CD14-positive monocyte (primary cell): ENCODE measurements around the gene CYP2A6. TPM values are rescaled to one million over a fixed set of nuclear protein-coding genes. Genes with fewer than 3 reads are reported as not detected.

Experiments
- DNase-seq, 3 donors: peaks; one replicate each; pipeline ENCODE4 v3.0.0-alpha.2; 2011 to 2022
- H2AFZ ChIP-seq: 2 replicates; pipeline ENCODE4 v1.6.0; 2012; ENCODE audit warnings: mild to moderate bottlenecking, low read depth, low read length, inconsistent platforms; ENCODE audit not compliant: insufficient read depth, poor library complexity, severe bottlenecking
- H3K27ac ChIP-seq, 2 donors: 1 replicate in 1 of 2; 2 replicates in 1 of 2; pipeline ENCODE4 v1.5.1; 2012 to 2013; ENCODE audit warnings: low read length in 2 of 2, control low read depth in 1 of 2, inconsistent platforms in 1 of 2, low read depth in 1 of 2, mild to moderate bottlenecking in 1 of 2
- H3K27me3 ChIP-seq, 2 donors: one replicate each; pipeline versions ENCODE4 v1.6.0 to v1.6.1; 2011 to 2013; ENCODE audit warnings: low read length in 2 of 2; ENCODE audit not compliant: control insufficient read depth in 2 of 2, insufficient read depth in 2 of 2
- H3K36me3 ChIP-seq, 2 donors: replicated peaks in 1 of 2; 1 replicate in 1 of 2; 2 replicates in 1 of 2; pipeline versions ENCODE4 v1.5.1 to v1.6.1; 2012 to 2013; ENCODE audit warnings: low read length in 2 of 2, control low read depth in 1 of 2, inconsistent platforms in 1 of 2, mild to moderate bottlenecking in 1 of 2; ENCODE audit not compliant: insufficient read depth in 2 of 2, control insufficient read depth in 1 of 2
- H3K4me1 ChIP-seq, 2 donors: 1 replicate in 1 of 2; 2 replicates in 1 of 2; pipeline versions ENCODE4 v1.5.1 to v1.6.1; 2012 to 2013; ENCODE audit warnings: low read length in 2 of 2, control low read depth in 1 of 2, inconsistent platforms in 1 of 2, mild to moderate bottlenecking in 1 of 2, moderate library complexity in 1 of 2; ENCODE audit not compliant: insufficient read depth in 2 of 2, control insufficient read depth in 1 of 2
- H3K4me2 ChIP-seq: replicated peaks from 2 replicates; pipeline ENCODE3; 2012; ENCODE audit warnings: low read length, moderate library complexity, mild to moderate bottlenecking; ENCODE audit not compliant: poor library complexity, severe bottlenecking; ENCODE audit errors: extremely low read depth
- H3K4me3 ChIP-seq, 3 experiments: fragments of 200-600 bp in 1 of 3; sonication (generic) in 1 of 3; replicated peaks in 1 of 3; 1 replicate in 2 of 3; 2 replicates in 1 of 3; pipeline ENCODE4 v1.5.1; 2011 to 2013; ENCODE audit warnings: low read length in 3 of 3, mild to moderate bottlenecking in 3 of 3, control low read depth in 2 of 3, low read depth in 2 of 3, inconsistent platforms in 1 of 3, moderate library complexity in 1 of 3
- H3K79me2 ChIP-seq: 2 replicates; pipeline ENCODE4 v1.6.0; 2012; ENCODE audit warnings: mild to moderate bottlenecking, control low read depth, inconsistent platforms, low read length, moderate library complexity; ENCODE audit not compliant: insufficient read depth
- H3K9ac ChIP-seq: 2 replicates; pipeline ENCODE4 v1.6.0; 2017; ENCODE audit warnings: low read length, mild to moderate bottlenecking; ENCODE audit not compliant: insufficient read depth, poor library complexity, severe bottlenecking
- H3K9me3 ChIP-seq, 2 donors: replicated peaks in 1 of 2; 1 replicate in 1 of 2; 2 replicates in 1 of 2; pipeline versions ENCODE4 v1.5.1 to v1.6.1; 2012 to 2013; ENCODE audit warnings: low read length in 2 of 2, control low read depth in 1 of 2; ENCODE audit not compliant: control insufficient read depth in 1 of 2, insufficient read depth in 1 of 2
- H4K20me1 ChIP-seq: 2 replicates; pipeline ENCODE4 v1.6.0; 2012; ENCODE audit warnings: mild to moderate bottlenecking, low read length, control low read depth, moderate library complexity; ENCODE audit not compliant: insufficient read depth
- H3K27ac Mint-ChIP-seq, 7 donors: one replicate each; pipeline ENCODE4 v1.8.0; 2020; ENCODE audit warnings: mild to moderate bottlenecking in 7 of 7, mixed read lengths in 7 of 7, moderate library complexity in 6 of 7, inconsistent platforms in 2 of 7
- H3K27me3 Mint-ChIP-seq, 3 donors: one replicate each; pipeline ENCODE4 v1.8.0; 2021 to 2022; ENCODE audit warnings: low read depth in 3 of 3, mild to moderate bottlenecking in 3 of 3, mixed read lengths in 3 of 3, moderate library complexity in 3 of 3, inconsistent platforms in 1 of 3
- H3K36me3 Mint-ChIP-seq, 2 donors: one replicate each; pipeline ENCODE4 v1.8.0; 2020; ENCODE audit warnings: mixed read lengths in 2 of 2, inconsistent platforms in 1 of 2, mild to moderate bottlenecking in 1 of 2
- H3K4me1 Mint-ChIP-seq: one replicate; pipeline ENCODE4 v1.8.0; 2020; ENCODE audit warnings: mild to moderate bottlenecking, mixed read lengths
- H3K4me3 Mint-ChIP-seq, 2 donors: one replicate each; pipeline ENCODE4 v1.8.0; 2020; ENCODE audit warnings: mild to moderate bottlenecking in 2 of 2, mixed read lengths in 2 of 2, moderate library complexity in 1 of 2
- H3K9me3 Mint-ChIP-seq, 7 donors: one replicate each; pipeline ENCODE4 v1.8.0; 2020 to 2022; ENCODE audit warnings: mixed read lengths in 7 of 7, mild to moderate bottlenecking in 6 of 7, moderate library complexity in 6 of 7, inconsistent platforms in 2 of 7
- WGBS: methylation state at CpG from one replicate; pipeline ENCODE4 v1.1.5; 2013; ENCODE audit warnings: missing lambda C conversion rate; ENCODE audit not compliant: insufficient coverage; 5-methylcytosine and 5-hydroxymethylcytosine counted together
- intact Hi-C, 2 donors: fragments of 100-400 bp; cut with micrococcal nuclease; formaldehyde crosslinking; loops; one replicate each; pipeline versions ENCODE4 v1.15.0 to v1.15.1; 2023
- polyA plus RNA-seq, 3 donors: library from polyadenylated mRNA; depleted of rRNA in 1 of 3; unstranded in 2 of 3; stranded (reverse) in 1 of 3; fragments of 300-500 nt in 2 of 3; fragments of >200 nt in 1 of 3; fragmentation: Illumina TruSeq in 2 of 3; gene quantifications; 1 replicate in 2 of 3; 2 replicates in 1 of 3; pipeline ENCODE4 v1.2.3, GENCODE V29; 2012 to 2021
- TF ChIP-seq, protein P1 (sequence below): fragments of 200-600 bp; IDR thresholded peaks from one replicate; pipeline ENCODE4 v1.8.0; 2022; ENCODE audit warnings: antibody characterized with exemption, mild to moderate bottlenecking

CYP2A6 gene
- polyA plus RNA-seq, 3 donors, result not detected

DNA sequence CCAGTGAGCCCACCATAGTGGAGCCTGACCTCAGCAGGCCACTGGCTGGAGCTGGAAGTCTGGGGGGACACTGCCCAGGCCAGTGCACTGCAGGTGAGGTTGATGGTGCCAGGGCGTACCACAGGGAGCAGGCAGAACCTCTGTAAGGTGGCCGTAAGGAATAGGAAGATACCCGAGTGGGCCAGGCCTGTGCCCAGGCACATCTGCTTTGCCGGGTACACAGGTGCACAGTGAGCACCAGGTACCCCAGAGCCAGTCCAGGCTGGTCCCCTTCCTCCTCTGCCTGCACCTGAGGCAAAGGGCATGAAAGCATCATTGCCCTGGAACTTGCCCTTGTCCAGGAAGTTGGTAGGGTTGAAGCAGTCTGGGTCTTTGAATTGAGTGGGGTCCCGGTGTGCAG, 41.8 kb downstream of the CYP2A6 start:
- Histone ChIP-seq H3K4me3 (no peak overlapping the region), H3K4me1 (peaks cover 48 to 60% of the 10 kb centered on the region in 2 donors), H4K20me1 (peaks cover 66% of the 10 kb centered on the region), H3K79me2 (peaks cover 50% of the 10 kb centered on the region), H3K9me3 (no peaks in the 10 kb centered on the region), H3K4me2 (no peak overlapping the region), H3K27me3 (no peaks in the 10 kb centered on the region), H3K9ac (no peak overlapping the region), H3K36me3 (peaks cover 38 to 56% of the 10 kb centered on the region in 2 donors), H2AFZ (no peak overlapping the region), H3K27ac (no peak overlapping the region)
- Mint-ChIP-seq H3K4me1 (peaks cover 77% of the 10 kb centered on the region), H3K4me3 (no peak overlapping the region), H3K27me3 (peaks cover 2 to 11% (median 8%) of the 10 kb centered on the region in 3 donors), H3K27ac (no peak overlapping the region), H3K36me3 (peaks cover 41 to 57% of the 10 kb centered on the region in 2 donors), H3K9me3 (peaks cover 0 to 1% (median 0%) of the 10 kb centered on the region in 7 donors)
- intact Hi-C loops, result loop anchor here in 1 of 2 donors (10.0 kb wide), 1 partner anchor 54 kb away; the partner anchor contains the start of genes ACTMAP and SNRPA
- no peak for DNase-seq
- 95% methylated on average over 5 of the region's 5 CpGs for WGBS
- TF ChIP-seq, protein P1, sequence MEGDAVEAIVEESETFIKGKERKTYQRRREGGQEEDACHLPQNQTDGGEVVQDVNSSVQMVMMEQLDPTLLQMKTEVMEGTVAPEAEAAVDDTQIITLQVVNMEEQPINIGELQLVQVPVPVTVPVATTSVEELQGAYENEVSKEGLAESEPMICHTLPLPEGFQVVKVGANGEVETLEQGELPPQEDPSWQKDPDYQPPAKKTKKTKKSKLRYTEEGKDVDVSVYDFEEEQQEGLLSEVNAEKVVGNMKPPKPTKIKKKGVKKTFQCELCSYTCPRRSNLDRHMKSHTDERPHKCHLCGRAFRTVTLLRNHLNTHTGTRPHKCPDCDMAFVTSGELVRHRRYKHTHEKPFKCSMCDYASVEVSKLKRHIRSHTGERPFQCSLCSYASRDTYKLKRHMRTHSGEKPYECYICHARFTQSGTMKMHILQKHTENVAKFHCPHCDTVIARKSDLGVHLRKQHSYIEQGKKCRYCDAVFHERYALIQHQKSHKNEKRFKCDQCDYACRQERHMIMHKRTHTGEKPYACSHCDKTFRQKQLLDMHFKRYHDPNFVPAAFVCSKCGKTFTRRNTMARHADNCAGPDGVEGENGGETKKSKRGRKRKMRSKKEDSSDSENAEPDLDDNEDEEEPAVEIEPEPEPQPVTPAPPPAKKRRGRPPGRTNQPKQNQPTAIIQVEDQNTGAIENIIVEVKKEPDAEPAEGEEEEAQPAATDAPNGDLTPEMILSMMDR, result no peak

DNA sequence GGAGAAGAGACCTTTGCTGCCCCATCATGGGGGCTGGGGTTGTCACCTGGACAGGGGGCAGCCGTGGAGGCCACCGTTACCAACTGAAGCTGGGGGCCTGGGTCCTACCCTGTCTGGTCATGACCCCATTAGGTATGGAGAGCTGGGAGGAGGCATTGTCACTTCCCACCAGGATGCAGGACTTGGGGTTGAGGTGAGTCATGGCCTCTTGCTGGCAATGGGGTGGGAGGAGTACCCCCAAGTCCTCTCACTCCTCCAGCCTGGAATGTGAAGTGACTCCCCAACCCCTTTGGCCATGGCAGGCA, 42.3 kb downstream of the CYP2A6 start:
- H3K4me1 Mint-ChIP-seq, result peaks cover 82% of the 10 kb centered on the region
- Histone ChIP-seq H3K27me3 (no peaks in the 10 kb centered on the region), H3K9me3 (no peaks in the 10 kb centered on the region), H2AFZ (no peak overlapping the region), H3K36me3 (peaks cover 41 to 58% of the 10 kb centered on the region in 2 donors), H3K27ac (no peak overlapping the region), H4K20me1 (peaks cover 71% of the 10 kb centered on the region), H3K4me2 (no peak overlapping the region), H3K9ac (no peak overlapping the region), H3K4me1 (peaks cover 53 to 65% of the 10 kb centered on the region in 2 donors), H3K79me2 (peaks cover 55% of the 10 kb centered on the region), H3K4me3 (no peak overlapping the region)
- intact Hi-C loops, result loop anchor here in 1 of 2 donors (10.0 kb wide), 1 partner anchor 53 kb away; the partner anchor contains the start of genes ACTMAP and SNRPA
- peaks cover 0 to 1% (median 0%) of the 10 kb centered on the region in 7 donors for H3K9me3 Mint-ChIP-seq
- peaks cover 2 to 10% (median 7%) of the 10 kb centered on the region in 3 donors for H3K27me3 Mint-ChIP-seq
- WGBS, result 100% methylated on average over 2 of the region's 2 CpGs
- TF ChIP-seq, protein P1, result no peak
- H3K36me3 Mint-ChIP-seq, result peaks cover 41 to 58% of the 10 kb centered on the region in 2 donors
- H3K27ac Mint-ChIP-seq, result peak overlapping the region in 3 of 7 donors; percentile 13 to 84 (median 14)
- no peak overlapping the region for H3K4me3 Mint-ChIP-seq
- no peak for DNase-seq
